AG08396 (cell line): ENCODE data around the gene BTBD16.

Source experiments
- DNase-seq: peaks from one replicate; pipeline ENCODE4 v3.0.0; 2012; ENCODE audit warnings: low spot score, mixed read lengths

The BTBD16 gene

GRCh38 chr10:122311716-122312115 lies 40.6 kb downstream of the BTBD16 start:
- no peak for DNase-seq

- no peak for DNase-seq
These were observed 45.3 kb downstream of the BTBD16 start for GRCh38 chr10:122316224-122316884.

- DNase-seq: no peak
These were observed 50.9 kb downstream of the BTBD16 start for GRCh38 chr10:122321960-122322359.

GRCh38 chr10:122323189-122323588 lies 52.1 kb downstream of the BTBD16 start:
- DNase-seq: no peak

- peak; percentile 17 for DNase-seq
These were observed 53.0 kb downstream of the BTBD16 start for GRCh38 chr10:122323941-122324675.

- no peak for DNase-seq
These were observed 54.1 kb downstream of the BTBD16 start for GRCh38 chr10:122325235-122325634.

DNA sequence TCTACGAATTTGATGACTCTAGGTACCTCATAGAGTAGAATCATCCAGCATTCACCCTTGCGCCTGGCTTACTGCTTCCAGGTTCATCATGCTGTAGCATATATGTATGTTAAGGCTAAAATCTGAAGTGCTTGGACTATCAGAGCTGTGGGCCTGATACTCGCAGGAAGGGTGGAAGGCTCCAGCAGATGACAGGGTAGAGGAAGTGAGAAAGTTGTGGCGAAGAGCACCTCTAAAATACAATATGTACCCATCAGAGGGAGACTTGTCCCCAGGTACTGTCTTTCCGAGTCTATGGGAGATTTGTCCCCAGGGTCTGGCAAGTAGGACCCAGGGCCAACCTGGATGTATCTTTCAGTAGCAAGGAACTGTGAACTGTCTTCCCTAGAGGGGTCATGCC lies 55.3 kb downstream of the BTBD16 start:
- DNase-seq: no peak

DNA sequence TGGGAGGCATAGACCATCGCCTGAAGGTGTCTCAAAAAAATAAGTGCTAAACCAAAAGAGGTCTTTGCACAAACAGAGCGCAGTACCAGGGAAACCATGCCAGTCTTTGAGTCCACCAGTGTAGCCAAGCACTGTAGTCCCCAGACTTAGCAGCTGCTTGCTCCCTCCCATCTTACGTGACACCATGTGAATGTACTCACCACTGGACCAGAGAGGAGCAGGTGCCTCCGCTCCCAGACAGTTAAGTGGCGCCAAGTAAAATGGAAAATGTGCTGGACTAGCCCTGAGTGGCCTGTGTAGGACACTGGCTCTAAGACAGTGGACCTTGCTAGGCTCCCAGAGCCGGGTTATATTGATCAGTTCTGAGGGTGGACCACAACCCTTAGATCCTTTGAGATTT lies 55.7 kb downstream of the BTBD16 start:
- no peak for DNase-seq

DNA sequence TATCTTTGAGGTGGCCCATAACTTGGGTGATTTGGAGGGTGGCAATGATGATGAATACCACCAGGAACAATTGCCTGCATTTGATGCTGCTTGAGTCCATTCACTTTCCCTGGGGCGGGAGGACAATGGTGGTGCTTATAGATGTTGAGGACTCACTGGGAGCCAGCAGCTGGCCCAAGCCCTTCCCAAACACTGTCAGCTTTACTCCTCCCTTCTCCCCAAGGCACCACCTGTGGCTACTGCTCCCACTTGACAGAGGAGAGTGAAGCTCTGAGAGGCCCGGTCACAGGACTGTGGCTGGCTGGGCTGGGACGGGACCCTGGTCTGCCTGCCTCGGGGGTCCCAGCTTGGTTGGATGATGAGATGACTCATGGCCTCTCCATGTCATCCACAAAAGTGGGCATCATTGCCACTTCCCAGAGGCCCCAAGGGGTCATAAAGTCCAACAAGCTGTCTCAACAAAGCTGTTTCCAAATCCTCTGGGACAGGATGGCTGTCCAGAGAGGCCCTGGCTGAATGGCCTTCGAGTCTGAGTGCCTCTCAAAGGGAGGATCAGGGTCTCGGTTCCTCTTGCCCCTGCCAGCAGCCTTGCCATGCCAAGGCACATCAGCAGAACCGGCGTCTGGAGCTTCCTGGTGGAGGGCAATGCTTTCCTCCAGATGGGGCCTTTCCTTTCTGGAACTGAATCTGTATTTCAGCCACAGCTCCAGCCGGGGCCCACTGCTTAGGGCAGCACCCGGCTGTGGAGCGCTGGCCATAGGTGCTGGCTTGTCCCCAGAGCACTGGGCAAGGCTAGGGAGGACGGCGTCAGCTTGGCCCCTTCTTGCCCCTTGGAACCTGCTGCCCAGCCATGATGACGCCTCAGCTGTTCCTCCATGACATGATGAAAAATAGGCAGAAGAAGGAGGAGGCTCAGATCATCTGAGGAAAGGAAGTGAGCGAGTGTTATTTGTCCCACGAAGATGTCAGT lies 56.4 kb downstream of the BTBD16 start:
- DNase-seq: no peak

- no peak for DNase-seq
These were observed 57.6 kb downstream of the BTBD16 start for GRCh38 chr10:122328676-122329075.

GRCh38 chr10:122329416-122329815 lies 58.3 kb downstream of the BTBD16 start:
- no peak for DNase-seq

- no peak for DNase-seq
These were observed 60.0 kb downstream of the BTBD16 start for GRCh38 chr10:122331100-122331499.

DNA sequence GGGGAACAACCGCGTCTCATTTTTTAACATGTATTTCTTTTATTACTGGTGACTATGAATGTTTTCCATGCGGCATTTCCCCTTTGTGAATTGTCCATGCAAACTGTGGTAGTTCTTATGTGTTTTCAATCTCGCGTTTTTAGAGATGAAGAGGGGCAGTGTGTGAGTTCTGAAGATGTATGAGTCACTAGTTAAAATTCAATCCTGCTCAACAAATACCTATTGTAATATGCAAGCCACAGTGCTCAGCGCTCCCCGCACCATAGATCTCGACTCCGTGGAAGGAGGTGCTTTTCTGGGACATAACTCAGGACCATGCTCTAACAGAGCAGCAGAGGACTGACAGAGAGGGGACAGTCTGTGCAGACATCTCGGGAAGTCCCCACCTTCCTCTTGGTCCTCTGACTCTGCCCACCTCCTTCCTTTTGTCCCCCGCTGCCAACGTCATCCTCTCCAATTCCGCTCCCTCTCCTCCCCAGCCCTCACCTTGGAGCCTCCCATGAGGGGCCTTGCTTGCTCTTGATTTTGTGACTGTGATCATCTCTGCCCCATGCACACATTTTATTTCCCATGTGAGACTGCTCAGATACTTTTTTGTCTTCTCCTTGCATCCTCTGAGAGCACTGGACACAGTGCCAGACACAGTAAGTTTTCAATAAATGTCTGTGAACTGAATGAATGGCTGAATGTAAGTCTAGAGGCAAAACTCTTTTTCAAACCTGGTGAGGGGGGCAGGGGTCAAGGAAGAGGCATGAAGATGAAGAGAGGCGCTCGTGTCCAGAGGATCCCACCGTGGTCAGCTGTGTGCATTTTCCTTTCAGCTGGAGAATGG lies 60.7 kb downstream of the BTBD16 start:
- DNase-seq: no peak

DNA sequence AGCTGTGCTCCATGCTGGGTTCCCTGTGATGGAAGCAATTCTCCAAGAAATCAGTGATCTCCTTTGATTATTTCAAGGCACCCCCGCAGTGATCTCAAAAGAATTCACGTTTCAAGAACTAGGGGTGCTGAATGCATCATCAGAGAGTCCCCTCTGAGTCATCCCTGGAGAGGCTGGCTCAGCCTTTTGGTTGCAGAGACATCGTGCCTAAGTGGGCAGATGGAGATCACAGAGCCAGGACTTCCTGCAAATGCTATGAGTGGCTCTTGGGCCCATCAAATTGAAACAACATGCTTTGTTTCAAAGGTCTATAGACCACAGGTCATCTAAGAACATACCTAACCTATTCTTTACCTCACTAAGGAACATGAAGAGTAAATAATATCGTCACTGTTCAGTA lies 61.9 kb downstream of the BTBD16 start:
- DNase-seq: no peak

GRCh38 chr10:122336332-122336731 lies 65.2 kb downstream of the BTBD16 start:
- DNase-seq: no peak

DNA sequence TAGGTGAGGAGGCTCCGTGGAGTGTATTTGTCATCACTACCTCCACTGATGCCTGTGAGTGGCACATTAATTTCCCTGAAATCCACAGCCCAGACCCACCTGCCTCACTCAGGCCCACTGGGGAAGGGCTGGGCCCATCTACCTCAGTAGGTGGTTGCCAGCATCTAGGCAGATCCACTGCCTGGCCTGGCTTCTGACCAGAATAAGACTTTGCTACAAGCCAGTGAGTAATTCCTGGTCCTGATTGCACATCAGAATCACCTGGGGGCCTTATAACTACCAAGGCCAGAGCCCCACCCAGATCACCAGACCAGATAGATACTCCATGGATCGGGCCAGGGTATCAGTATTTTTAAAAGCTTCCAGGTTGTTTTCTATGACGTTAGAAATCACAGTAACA lies 65.9 kb downstream of the BTBD16 start:
- no peak for DNase-seq

GRCh38 chr10:122338609-122339441 lies 67.7 kb downstream of the BTBD16 start:
- no peak for DNase-seq

GRCh38 chr10:122341141-122341810 lies 70.2 kb downstream of the BTBD16 start:
- DNase-seq: no peak

GRCh38 chr10:122342293-122343134 lies 71.4 kb downstream of the BTBD16 start:
- DNase-seq: peak; percentile 66
